Measurements from ENCODE around the gene NUP93.

GRCh38 chr16:56814537-56815432 lies 84.9 kb downstream of the NUP93 start:
- no peak for TF ChIP-seq POLR2AphosphoS5 (IDR thresholded peaks at IDR 0.05; ENCODE audit: borderline replicate concordance, low read depth, low read length)
- TF ChIP-seq EZH2 (IDR thresholded peaks at IDR 0.05), result no peak
